ENCODE measurements around the gene HACD1.

Gene HACD1

GRCh38 chr10:17576768-17577167 lies 40.4 kb downstream of the HACD1 start:
- H3K4me1 ChIP-seq (ENCODE audit: control insufficient read depth, insufficient read depth, low read length): no peaks in the 10 kb centered on the region
- CTCF ChIA-PET: no interaction called here
- POLR2A ChIA-PET: no interaction called here
- no peaks in the 10 kb centered on the region for H3K36me3 ChIP-seq (ENCODE audit: control insufficient read depth in 2 of 2, insufficient read depth in 1 of 2, low read length in 2 of 2)
- H3K4me3 ChIP-seq (ENCODE audit: low read depth, low read length): no peak overlapping the region
- H3K27ac ChIP-seq (ENCODE audit: extremely low read depth, low read depth, low read length): no peak overlapping the region
- H3K9me3 ChIP-seq (ENCODE audit: control insufficient read depth, insufficient read depth, low read depth, low read length): no peaks in the 10 kb centered on the region
- TF ChIP-seq ZNF585B (tag by site-specific recombination; IDR thresholded peaks at IDR 0.05): no peak
- TF ChIP-seq ZNF174 (tag by site-specific recombination; IDR thresholded peaks at IDR 0.05): no peak
- TF ChIP-seq ZNF571 (tag by site-specific recombination; IDR thresholded peaks at IDR 0.05): no peak
- TF ChIP-seq HIC1 (tag by site-specific recombination; IDR thresholded peaks at IDR 0.05): no peak
- TF ChIP-seq ZNF488 (tag by site-specific recombination; IDR thresholded peaks at IDR 0.05): no peak
- TF ChIP-seq AEBP2 (tag by site-specific recombination; IDR thresholded peaks at IDR 0.05; ENCODE audit: borderline replicate concordance): no peak
- TF ChIP-seq ZNF362 (tag by site-specific recombination; IDR thresholded peaks at IDR 0.05): no peak
- no peak for TF ChIP-seq ZXDB (tag by site-specific recombination; IDR thresholded peaks at IDR 0.05)
- TF ChIP-seq REST (tag by site-specific recombination; IDR thresholded peaks at IDR 0.05): no peak
- TF ChIP-seq ZNF48 (tag by site-specific recombination; IDR thresholded peaks at IDR 0.05): no peak
- no peak for TF ChIP-seq KLF1 (tag by site-specific recombination; IDR thresholded peaks at IDR 0.05)
- no peak for TF ChIP-seq ZNF184 (tag by site-specific recombination; IDR thresholded peaks at IDR 0.05)
- no peak for TF ChIP-seq ZNF600 (tag by site-specific recombination; IDR thresholded peaks at IDR 0.05)
- TF ChIP-seq ZNF707 (tag by site-specific recombination; IDR thresholded peaks at IDR 0.05): no peak
- TF ChIP-seq GLI2 (tag by site-specific recombination; IDR thresholded peaks at IDR 0.05; ENCODE audit: borderline replicate concordance, low read depth): no peak
- no peak for TF ChIP-seq ZBTB20 (tag by site-specific recombination; IDR thresholded peaks at IDR 0.05)
- TF ChIP-seq KLF17 (tag by site-specific recombination; IDR thresholded peaks at IDR 0.05): no peak
- no peak for TF ChIP-seq SETDB1 (IDR thresholded peaks at IDR 0.05; ENCODE audit: insufficient read length, low read length)
- TF ChIP-seq ZNF23 (tag by site-specific recombination; IDR thresholded peaks at IDR 0.05; ENCODE audit: borderline replicate concordance): no peak
